ENCODE data around the gene C8B.

Gene C8B

GRCh38 chr1:57003398-57004139 lies 37.8 kb upstream of the C8B start:
- TF ChIP-seq GABPA (IDR thresholded peaks at IDR 0.05; ENCODE audit: low read depth) (no peak), SPI1 (IDR thresholded peaks at IDR 0.05; ENCODE audit: borderline replicate concordance, low read depth) (no peak), POLR2AphosphoS5 (IDR thresholded peaks at IDR 0.05; ENCODE audit: low read depth) (no peak), CTCF (IDR thresholded peaks at IDR 0.05; ENCODE audit: insufficient read depth, low read length) (no peak)
- TF ChIP-seq, protein P1, sequence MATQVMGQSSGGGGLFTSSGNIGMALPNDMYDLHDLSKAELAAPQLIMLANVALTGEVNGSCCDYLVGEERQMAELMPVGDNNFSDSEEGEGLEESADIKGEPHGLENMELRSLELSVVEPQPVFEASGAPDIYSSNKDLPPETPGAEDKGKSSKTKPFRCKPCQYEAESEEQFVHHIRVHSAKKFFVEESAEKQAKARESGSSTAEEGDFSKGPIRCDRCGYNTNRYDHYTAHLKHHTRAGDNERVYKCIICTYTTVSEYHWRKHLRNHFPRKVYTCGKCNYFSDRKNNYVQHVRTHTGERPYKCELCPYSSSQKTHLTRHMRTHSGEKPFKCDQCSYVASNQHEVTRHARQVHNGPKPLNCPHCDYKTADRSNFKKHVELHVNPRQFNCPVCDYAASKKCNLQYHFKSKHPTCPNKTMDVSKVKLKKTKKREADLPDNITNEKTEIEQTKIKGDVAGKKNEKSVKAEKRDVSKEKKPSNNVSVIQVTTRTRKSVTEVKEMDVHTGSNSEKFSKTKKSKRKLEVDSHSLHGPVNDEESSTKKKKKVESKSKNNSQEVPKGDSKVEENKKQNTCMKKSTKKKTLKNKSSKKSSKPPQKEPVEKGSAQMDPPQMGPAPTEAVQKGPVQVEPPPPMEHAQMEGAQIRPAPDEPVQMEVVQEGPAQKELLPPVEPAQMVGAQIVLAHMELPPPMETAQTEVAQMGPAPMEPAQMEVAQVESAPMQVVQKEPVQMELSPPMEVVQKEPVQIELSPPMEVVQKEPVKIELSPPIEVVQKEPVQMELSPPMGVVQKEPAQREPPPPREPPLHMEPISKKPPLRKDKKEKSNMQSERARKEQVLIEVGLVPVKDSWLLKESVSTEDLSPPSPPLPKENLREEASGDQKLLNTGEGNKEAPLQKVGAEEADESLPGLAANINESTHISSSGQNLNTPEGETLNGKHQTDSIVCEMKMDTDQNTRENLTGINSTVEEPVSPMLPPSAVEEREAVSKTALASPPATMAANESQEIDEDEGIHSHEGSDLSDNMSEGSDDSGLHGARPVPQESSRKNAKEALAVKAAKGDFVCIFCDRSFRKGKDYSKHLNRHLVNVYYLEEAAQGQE (IDR thresholded peaks at IDR 0.05; ENCODE audit: insufficient replicate concordance, low read depth) = no peak
- no peak for DNase-seq (ENCODE audit: low read depth in 1 of 2, low spot score in 1 of 2)
- Histone ChIP-seq H3K27me3 (ENCODE audit: insufficient read depth, poor library complexity, severe bottlenecking) (peaks cover 3% of the 10 kb centered on the region), H3K4me3 (replicated peaks; ENCODE audit: insufficient read depth, low read length) (no peak overlapping the region), H3K27ac (replicated peaks) (no peak overlapping the region)

DNA sequence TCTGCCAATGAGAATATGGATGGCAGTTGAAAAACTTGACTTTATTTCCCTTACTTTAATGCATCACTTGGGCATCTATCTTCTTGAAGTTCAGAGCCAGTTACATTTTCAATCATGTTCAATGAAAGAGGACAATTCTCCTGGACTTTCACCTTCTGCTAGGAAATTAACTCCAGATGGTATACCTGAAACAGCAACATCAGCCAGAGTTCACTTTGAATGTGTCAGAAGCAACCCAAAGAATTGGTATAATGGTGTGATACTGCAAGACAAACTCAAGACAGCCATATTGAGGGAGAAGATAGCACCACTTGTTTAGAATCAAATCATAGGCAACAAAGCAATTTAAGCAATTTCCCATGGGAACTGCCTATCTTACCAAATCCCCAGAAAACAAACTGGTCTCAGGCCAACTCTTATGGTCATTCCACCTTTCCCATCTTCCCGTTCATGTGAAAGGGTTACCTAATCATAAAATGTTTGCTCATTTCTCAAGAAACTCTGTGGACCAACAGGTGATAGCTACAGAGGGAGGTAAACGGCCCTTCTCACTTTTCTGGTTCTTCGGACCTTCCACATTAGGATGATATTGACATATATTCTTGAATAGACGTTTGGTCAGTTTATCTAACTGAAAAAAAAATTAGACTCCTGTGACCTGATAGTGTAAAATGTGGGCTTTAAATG lies 29.7 kb upstream of the C8B start:
- Histone ChIP-seq H3K27ac (replicated peaks) (no peak overlapping the region), H3K27me3 (ENCODE audit: insufficient read depth, poor library complexity, severe bottlenecking) (no peaks in the 10 kb centered on the region), H3K4me3 (replicated peaks; ENCODE audit: insufficient read depth, low read length) (no peak overlapping the region)
- no peak for TF ChIP-seq POLR2AphosphoS5 (IDR thresholded peaks at IDR 0.05; ENCODE audit: low read depth)
- no peak for TF ChIP-seq SPI1 (IDR thresholded peaks at IDR 0.05; ENCODE audit: borderline replicate concordance, low read depth)
- TF ChIP-seq GABPA (IDR thresholded peaks at IDR 0.05; ENCODE audit: low read depth) = no peak
- no peak for TF ChIP-seq CTCF (IDR thresholded peaks at IDR 0.05; ENCODE audit: insufficient read depth, low read length)
- TF ChIP-seq, protein P1 (IDR thresholded peaks at IDR 0.05; ENCODE audit: insufficient replicate concordance, low read depth) = no peak
- no peak for DNase-seq (ENCODE audit: low read depth in 1 of 2, low spot score in 1 of 2)

DNA sequence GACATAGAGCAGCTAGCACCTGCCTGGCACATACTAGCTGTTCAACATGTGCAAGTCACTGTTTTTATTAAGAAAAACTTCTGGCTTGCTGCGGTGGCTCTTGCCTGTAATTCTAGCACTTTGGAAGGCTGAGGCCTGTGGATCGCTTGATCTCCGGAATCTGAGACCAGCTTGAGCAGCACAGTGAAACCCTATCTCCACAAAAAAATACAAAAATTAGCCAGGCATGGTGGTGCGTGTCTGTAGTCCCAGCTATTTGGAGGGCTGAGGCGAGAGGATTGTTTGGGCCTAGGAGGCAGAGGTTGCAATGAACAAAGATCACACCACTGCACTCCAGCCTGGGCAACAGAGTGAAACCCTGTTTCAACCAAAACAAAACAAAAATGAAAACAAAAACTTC lies 27.7 kb upstream of the C8B start:
- no peak overlapping the region for H3K4me3 ChIP-seq (replicated peaks; ENCODE audit: insufficient read depth, low read length)
- H3K27me3 ChIP-seq (ENCODE audit: insufficient read depth, poor library complexity, severe bottlenecking) = no peaks in the 10 kb centered on the region
- no peak overlapping the region for H3K27ac ChIP-seq (replicated peaks)
- DNase-seq (ENCODE audit: low read depth in 1 of 2, low spot score in 1 of 2) = no peak
- TF ChIP-seq SPI1 (IDR thresholded peaks at IDR 0.05; ENCODE audit: borderline replicate concordance, low read depth) (no peak), CTCF (IDR thresholded peaks at IDR 0.05; ENCODE audit: insufficient read depth, low read length) (no peak), POLR2AphosphoS5 (IDR thresholded peaks at IDR 0.05; ENCODE audit: low read depth) (no peak), GABPA (IDR thresholded peaks at IDR 0.05; ENCODE audit: low read depth) (no peak)
- TF ChIP-seq, protein P1 (IDR thresholded peaks at IDR 0.05; ENCODE audit: insufficient replicate concordance, low read depth) = no peak
